ENCODE data around the gene RALGPS1. TPM values are rescaled to one million over a fixed set of nuclear protein-coding genes. Genes with fewer than 3 reads are reported as not detected.
A peak's percentile ranks its signal among the peaks of the same experiment; 100 is the strongest.

RALGPS1 gene
- total RNA-seq, 1 experiment from 2014 or later = 18.6 TPM

- Mint-ChIP-seq H3K4me3 (no peak overlapping the region), H3K36me3 (ENCODE audit: insufficient read depth in 1 of 3, low read depth in 3 of 3) (peaks cover 0 to 4% (median 0%) of the 10 kb centered on the region in 3 experiments; a peak in 1 of 7 replicates), H3K27ac (peak overlapping the region in 1 of 3 experiments; percentile 50; a peak in 1 of 7 replicates), H3K4me1 (peaks cover 23 to 24% of the 10 kb centered on the region in 2 experiments), H3K27me3 (ENCODE audit: low read depth) (no peaks in the 10 kb centered on the region), H3K9me3 (no peaks in the 10 kb centered on the region)
- Histone ChIP-seq H3K4ac (ENCODE audit: low read depth, low read length) (no peak overlapping the region), H3K23ac (ENCODE audit: insufficient read length, low read depth, low read length) (no peak overlapping the region), H4K20me1 (ENCODE audit: control insufficient read depth, insufficient read depth, insufficient read length) (no peaks in the 10 kb centered on the region), H3K79me1 (ENCODE audit: insufficient read depth, low read depth, low read length, poor library complexity, severe bottlenecking) (no peaks in the 10 kb centered on the region), H3K27ac (ENCODE audit: insufficient read length, low read depth, low read length) (no peak overlapping the region), H2AK5ac (ENCODE audit: insufficient read length, low read length) (no peak overlapping the region), H4K91ac (ENCODE audit: insufficient read length, low read depth, low read length) (no peak overlapping the region), H3K9ac (ENCODE audit: extremely low read depth, insufficient read length, low read length) (no peak overlapping the region), H3K9me3 (ENCODE audit: control insufficient read depth, low read depth, low read length) (no peaks in the 10 kb centered on the region), H2BK120ac (ENCODE audit: low read depth, low read length, poor library complexity, severe bottlenecking) (no peak overlapping the region), H3K18ac (ENCODE audit: insufficient read length, low read depth, low read length) (no peak overlapping the region), H3K14ac (ENCODE audit: insufficient read depth, low read length) (no peak overlapping the region), H2BK15ac (ENCODE audit: low read depth, low read length) (no peak overlapping the region), H3K23me2 (ENCODE audit: insufficient read length, low read depth, low read length, poor library complexity, severe bottlenecking) (no peaks in the 10 kb centered on the region), H3K4me1 (ENCODE audit: insufficient read depth, low read length) (peaks cover 6% of the 10 kb centered on the region; the same call in 1 of the 2 replicates), H3K56ac (ENCODE audit: insufficient read length, low read depth, low read length) (no peak overlapping the region), H2BK5ac (ENCODE audit: insufficient read length, low read length) (no peak overlapping the region), H2AFZ (ENCODE audit: low read length) (no peak overlapping the region), H3K4me2 (ENCODE audit: insufficient read depth, insufficient read length, low read length) (no peak overlapping the region), H3K79me2 (ENCODE audit: insufficient read depth, low read length) (no peaks in the 10 kb centered on the region), H4K8ac (replicated peaks; ENCODE audit: insufficient read length, low read depth, low read length) (no peak overlapping the region), H3K27me3 (ENCODE audit: insufficient read depth, low read length) (no peaks in the 10 kb centered on the region), H2BK20ac (ENCODE audit: low read depth, low read length, poor library complexity, severe bottlenecking) (no peak overlapping the region), H2BK12ac (ENCODE audit: insufficient read length, low read depth, low read length) (no peak overlapping the region), H4K5ac (ENCODE audit: insufficient read length, low read depth, low read length) (no peak overlapping the region), H3T11ph (ENCODE audit: low read length) (no peak overlapping the region)
- no CpG with 5 or more reads among the region's 7 CpGs for WGBS (ENCODE audit: extremely low coverage, insufficient read length, low lambda C conversion rate)
- TF ChIP-seq, protein P1, sequence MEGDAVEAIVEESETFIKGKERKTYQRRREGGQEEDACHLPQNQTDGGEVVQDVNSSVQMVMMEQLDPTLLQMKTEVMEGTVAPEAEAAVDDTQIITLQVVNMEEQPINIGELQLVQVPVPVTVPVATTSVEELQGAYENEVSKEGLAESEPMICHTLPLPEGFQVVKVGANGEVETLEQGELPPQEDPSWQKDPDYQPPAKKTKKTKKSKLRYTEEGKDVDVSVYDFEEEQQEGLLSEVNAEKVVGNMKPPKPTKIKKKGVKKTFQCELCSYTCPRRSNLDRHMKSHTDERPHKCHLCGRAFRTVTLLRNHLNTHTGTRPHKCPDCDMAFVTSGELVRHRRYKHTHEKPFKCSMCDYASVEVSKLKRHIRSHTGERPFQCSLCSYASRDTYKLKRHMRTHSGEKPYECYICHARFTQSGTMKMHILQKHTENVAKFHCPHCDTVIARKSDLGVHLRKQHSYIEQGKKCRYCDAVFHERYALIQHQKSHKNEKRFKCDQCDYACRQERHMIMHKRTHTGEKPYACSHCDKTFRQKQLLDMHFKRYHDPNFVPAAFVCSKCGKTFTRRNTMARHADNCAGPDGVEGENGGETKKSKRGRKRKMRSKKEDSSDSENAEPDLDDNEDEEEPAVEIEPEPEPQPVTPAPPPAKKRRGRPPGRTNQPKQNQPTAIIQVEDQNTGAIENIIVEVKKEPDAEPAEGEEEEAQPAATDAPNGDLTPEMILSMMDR (conservative IDR thresholded peaks at IDR 0.05) = no peak
- DNase-seq = no peak
Measured at GRCh38 chr9:127209220-127209619, 294.6 kb downstream of the RALGPS1 start.

Measured in H9 (cell line).